Measurements from ENCODE around the gene CPPED1.
"Not testable (repeated sequence)": the region's sequence is repeated elsewhere in the genome, so short reads cannot be mapped to it uniquely, and the experiment has no call there.

The CPPED1 gene

GRCh38 chr16:12766208-12766607, 37.5 kb downstream of the CPPED1 start:
- not testable (repeated sequence) for DNase-seq (ENCODE audit: low read depth)

GRCh38 chr16:12764813-12765488, 38.7 kb downstream of the CPPED1 start:
- no peak for DNase-seq (ENCODE audit: low read depth)

GRCh38 chr16:12763517-12763916, 40.2 kb downstream of the CPPED1 start:
- no peak for DNase-seq (ENCODE audit: low read depth)

GRCh38 chr16:12760819-12761611, 42.7 kb downstream of the CPPED1 start:
- no peak for DNase-seq (ENCODE audit: low read depth)

GRCh38 chr16:12758670-12759558, 44.8 kb downstream of the CPPED1 start:
- no peak for DNase-seq (ENCODE audit: low read depth)

GRCh38 chr16:12758031-12758669, 45.5 kb downstream of the CPPED1 start:
- no peak for DNase-seq (ENCODE audit: low read depth)

GRCh38 chr16:12757546-12757945, 46.1 kb downstream of the CPPED1 start:
- no peak for DNase-seq (ENCODE audit: low read depth)

GRCh38 chr16:12754824-12755543, 48.7 kb downstream of the CPPED1 start:
- DNase-seq (ENCODE audit: low read depth): no peak

GRCh38 chr16:12753203-12754023, 50.3 kb downstream of the CPPED1 start:
- no peak for DNase-seq (ENCODE audit: low read depth)

GRCh38 chr16:12752159-12752558, 51.5 kb downstream of the CPPED1 start:
- no peak for DNase-seq (ENCODE audit: low read depth)

GRCh38 chr16:12750554-12750918, 53.2 kb downstream of the CPPED1 start:
- no peak for DNase-seq (ENCODE audit: low read depth)

- no peak for DNase-seq (ENCODE audit: low read depth)
Measured at GRCh38 chr16:12749076-12749475, 54.6 kb downstream of the CPPED1 start.

GRCh38 chr16:12747827-12748226, 55.9 kb downstream of the CPPED1 start:
- DNase-seq (ENCODE audit: low read depth): no peak

- DNase-seq (ENCODE audit: low read depth): no peak
Measured at GRCh38 chr16:12747261-12747660, 56.4 kb downstream of the CPPED1 start.

- no peak for DNase-seq (ENCODE audit: low read depth)
Measured at GRCh38 chr16:12744860-12745259, 58.8 kb downstream of the CPPED1 start.

- DNase-seq (ENCODE audit: low read depth): no peak
Measured at GRCh38 chr16:12742741-12743140, 60.9 kb downstream of the CPPED1 start.

GRCh38 chr16:12740986-12741610, 62.6 kb downstream of the CPPED1 start:
- no peak for DNase-seq (ENCODE audit: low read depth)

GRCh38 chr16:12739738-12740137, 63.9 kb downstream of the CPPED1 start:
- DNase-seq (ENCODE audit: low read depth): no peak

GRCh38 chr16:12737563-12737962, 66.1 kb downstream of the CPPED1 start:
- no peak for DNase-seq (ENCODE audit: low read depth)

GRCh38 chr16:12735805-12736204, 67.9 kb downstream of the CPPED1 start:
- no peak for DNase-seq (ENCODE audit: low read depth)
